Lower lobe of right lung (tissue), 2 donors: Measurements from ENCODE around the gene METTL22. TPM values are rescaled to one million over a fixed set of nuclear protein-coding genes. Genes with fewer than 3 reads are reported as not detected.

Experiments used
- ATAC-seq, 2 donors: fragments of 200-7000 bp; cut with Tn5 transposase; one replicate each; pipeline ENCODE4 v1.9.1; 2020 to 2022; ENCODE audit warnings: mild to moderate bottlenecking in 2 of 2, moderate library complexity in 2 of 2
- DNase-seq: peaks from one replicate; pipeline ENCODE4 v3.0.0-alpha.2; 2020
- H3K27ac ChIP-seq: fragments of 200-600 bp; one replicate; pipeline ENCODE4 v1.8.0; 2022
- H3K27me3 ChIP-seq: fragments of 200-600 bp; one replicate; pipeline ENCODE4 v1.8.0; 2022; ENCODE audit warnings: low read depth
- H3K36me3 ChIP-seq: fragments of 200-600 bp; one replicate; pipeline ENCODE4 v1.8.0; 2022; ENCODE audit warnings: mild to moderate bottlenecking
- H3K4me1 ChIP-seq: fragments of 200-600 bp; one replicate; pipeline ENCODE4 v1.8.0; 2022
- H3K4me3 ChIP-seq: fragments of 200-600 bp; one replicate; pipeline ENCODE4 v1.8.0; 2022; ENCODE audit warnings: mild to moderate bottlenecking
- H3K9me3 ChIP-seq: fragments of 200-600 bp; one replicate; pipeline ENCODE4 v1.8.0; 2022
- CTCF ChIP-seq: fragments of 200-600 bp; IDR thresholded peaks from one replicate; pipeline ENCODE4 v1.8.0; 2022; ENCODE audit warnings: antibody characterized with exemption, mild to moderate bottlenecking
- intact Hi-C: fragments of 100-400 bp; cut with DNase I; formaldehyde crosslinking; loops from one replicate; pipeline ENCODE4 v1.11.0; 2022
- total RNA-seq: library from RNA; stranded (reverse); fragmentation: NEBNext Ultra II Directional; extraction: Animal tissue kit (Norgen Biotek cat#: 25700); gene quantifications from one replicate; pipeline ENCODE4 v1.2.1, GENCODE V29; 2021
- donor health status: DM: no; HTN: yes; CAD: no; lungs with severe emphysema.

METTL22 gene
- total RNA-seq, 1 donor from 2014 or later, result 43.5 TPM

GRCh38 chr16:8663192-8664089, 41.9 kb downstream of the METTL22 start:
- Histone ChIP-seq H3K4me1 (no peaks in the 10 kb centered on the region), H3K27ac (no peak overlapping the region), H3K27me3 (no peaks in the 10 kb centered on the region), H3K36me3 (peaks cover 36% of the 10 kb centered on the region), H3K4me3 (no peak overlapping the region), H3K9me3 (no peaks in the 10 kb centered on the region)
- ATAC-seq, result no peak
- DNase-seq, result no peak
- intact Hi-C loops, result no loop called here
- no peak for TF ChIP-seq CTCF

GRCh38 chr16:8665529-8665928, 44.0 kb downstream of the METTL22 start:
- TF ChIP-seq CTCF, result no peak
- no peak overlapping the region for H3K4me3 ChIP-seq
- intact Hi-C loops, result no loop called here
- no peaks in the 10 kb centered on the region for H3K4me1 ChIP-seq
- ATAC-seq, result no peak
- DNase-seq, result no peak
- no peaks in the 10 kb centered on the region for H3K9me3 ChIP-seq
- no peaks in the 10 kb centered on the region for H3K27me3 ChIP-seq
- H3K27ac ChIP-seq, result no peak overlapping the region
- H3K36me3 ChIP-seq, result peaks cover 36% of the 10 kb centered on the region

GRCh38 chr16:8667492-8667891, 46.0 kb downstream of the METTL22 start:
- TF ChIP-seq CTCF, result no peak
- H3K4me1 ChIP-seq, result no peaks in the 10 kb centered on the region
- ATAC-seq, result no peak
- H3K4me3 ChIP-seq, result no peak overlapping the region
- H3K27ac ChIP-seq, result no peak overlapping the region
- H3K27me3 ChIP-seq, result no peaks in the 10 kb centered on the region
- intact Hi-C loops, result no loop called here
- DNase-seq, result no peak
- peaks cover 36% of the 10 kb centered on the region for H3K36me3 ChIP-seq
- H3K9me3 ChIP-seq, result no peaks in the 10 kb centered on the region

GRCh38 chr16:8668113-8668512, 46.6 kb downstream of the METTL22 start:
- Histone ChIP-seq H3K4me3 (no peak overlapping the region), H3K9me3 (no peaks in the 10 kb centered on the region), H3K4me1 (no peaks in the 10 kb centered on the region), H3K27me3 (no peaks in the 10 kb centered on the region), H3K36me3 (peaks cover 36% of the 10 kb centered on the region), H3K27ac (no peak overlapping the region)
- ATAC-seq, result no peak
- intact Hi-C loops, result no loop called here
- no peak for DNase-seq
- no peak for TF ChIP-seq CTCF

- Histone ChIP-seq H3K4me1 (no peaks in the 10 kb centered on the region), H3K27ac (no peak overlapping the region), H3K9me3 (no peaks in the 10 kb centered on the region), H3K27me3 (no peaks in the 10 kb centered on the region), H3K36me3 (peaks cover 27% of the 10 kb centered on the region), H3K4me3 (no peak overlapping the region)
- DNase-seq, result no peak
- ATAC-seq, result no peak
- TF ChIP-seq CTCF, result no peak
- intact Hi-C loops, result no loop called here
These were observed 48.0 kb downstream of the METTL22 start for GRCh38 chr16:8669481-8669880.
